Keratinocyte (primary cell): Measurements from ENCODE around the gene DR1. TPM values are rescaled to one million over a fixed set of nuclear protein-coding genes. Genes with fewer than 3 reads are reported as not detected.

Experiments used
- DNase-seq: peaks from one replicate; pipeline ENCODE4 v3.0.0-alpha.2; 2011; ENCODE audit warnings: low read depth, missing footprints, low spot score
- FAIRE-seq: peaks from 2 replicates; lab custom pipeline; 2011; peaks lifted over from hg19 to GRCh38; lab: Jason Lieb, UNC
- H2AFZ ChIP-seq: 2 replicates; pipeline ENCODE4 v1.6.0; 2012; ENCODE audit warnings: low read length, control low read depth, inconsistent platforms; ENCODE audit not compliant: control insufficient read depth
- H3K27ac ChIP-seq: 2 replicates; pipeline ENCODE4 v1.5.1; 2011; ENCODE audit warnings: low read length; ENCODE audit not compliant: control insufficient read depth, insufficient read depth
- H3K27me3 ChIP-seq: 3 replicates; pipeline ENCODE4 v1.6.0; 2011; ENCODE audit warnings: low read length; ENCODE audit not compliant: control insufficient read depth, insufficient read depth; ENCODE audit errors: extremely low read depth
- H3K36me3 ChIP-seq, 2 experiments: 2 replicates in 1 of 2; 3 replicates in 1 of 2; pipeline ENCODE4 v1.5.1; 2011; ENCODE audit warnings: low read length in 2 of 2, mild to moderate bottlenecking in 1 of 2; ENCODE audit not compliant: control insufficient read depth in 2 of 2, insufficient read depth in 2 of 2; ENCODE audit errors: extremely low read depth in 1 of 2
- H3K4me1 ChIP-seq: 3 replicates; pipeline ENCODE4 v1.5.1; 2011; ENCODE audit warnings: low read length; ENCODE audit not compliant: control insufficient read depth, insufficient read depth; ENCODE audit errors: extremely low read depth
- H3K4me2 ChIP-seq: 3 replicates; pipeline ENCODE4 v1.6.0; 2011; ENCODE audit warnings: low read depth, low read length; ENCODE audit not compliant: control insufficient read depth, insufficient read depth; ENCODE audit errors: extremely low read depth
- H3K4me3 ChIP-seq, 3 experiments: fragments of 200-600 bp in 1 of 3; sonication (generic) in 1 of 3; 2 replicates in 2 of 3; 3 replicates in 1 of 3; pipeline ENCODE4 v1.5.1; 2011 to 2016; ENCODE audit warnings: low read length in 3 of 3, mild to moderate bottlenecking in 3 of 3, control low read depth in 2 of 3, inconsistent platforms in 1 of 3, low read depth in 1 of 3, mixed read lengths in 1 of 3, mixed run types in 1 of 3, moderate library complexity in 1 of 3; ENCODE audit not compliant: control insufficient read depth in 2 of 3, insufficient read depth in 2 of 3; ENCODE audit errors: extremely low read depth in 1 of 3
- H3K79me2 ChIP-seq: 2 replicates; pipeline ENCODE4 v1.6.0; 2012; ENCODE audit warnings: low read length; ENCODE audit not compliant: control insufficient read depth, insufficient read depth
- H3K9ac ChIP-seq: 3 replicates; pipeline ENCODE4 v1.6.0; 2011; ENCODE audit warnings: low read length; ENCODE audit not compliant: control insufficient read depth, insufficient read depth; ENCODE audit errors: extremely low read depth
- H3K9me1 ChIP-seq: 3 replicates; pipeline ENCODE4 v1.6.0; 2011; ENCODE audit warnings: low read length; ENCODE audit not compliant: control insufficient read depth, insufficient read depth; ENCODE audit errors: extremely low read depth
- H3K9me3 ChIP-seq: 2 replicates; pipeline ENCODE4 v1.5.1; 2012; ENCODE audit warnings: low read depth, low read length; ENCODE audit not compliant: control insufficient read depth
- H4K20me1 ChIP-seq: 3 replicates; pipeline ENCODE4 v1.6.0; 2011; ENCODE audit warnings: low read length; ENCODE audit not compliant: control insufficient read depth, insufficient read depth; ENCODE audit errors: extremely low read depth
- EZH2 ChIP-seq: IDR thresholded peaks from one replicate; pipeline ENCODE4 v1.6.1; 2012; ENCODE audit warnings: inconsistent platforms, mild to moderate bottlenecking, low read length, moderate library complexity
- dilution Hi-C: fragments of 300-500 bp; cut with MboI; formaldehyde crosslinking; loops from one replicate; pipeline ENCODE4 v1.7.0; 2020; ENCODE audit warnings: low sequenced_read_pairs; ENCODE audit not compliant: extremely low pct_ligation_motif_present
- polyA plus RNA-seq, 5 experiments: library from polyadenylated mRNA; depleted of rRNA in 3 of 5; stranded (reverse) in 3 of 5; stranded (forward) in 1 of 5; unstranded in 1 of 5; fragments of >200 nt; gene quantifications; 1 replicate in 1 of 5; 2 replicates in 3 of 5; 3 replicates in 1 of 5; pipeline versions ENCODE4 v1.2.1 to v1.2.3, GENCODE V29; 2011 to 2012; ENCODE audit warnings: missing spikeins in 2 of 5, low read depth in 1 of 5, low replicate concordance in 1 of 5
- TF ChIP-seq, protein P1 (sequence below), 3 experiments: IDR thresholded peaks in 1 of 3; conservative IDR thresholded peaks in 1 of 3; optimal IDR thresholded peaks in 1 of 3; 2 replicates in 2 of 3; 3 replicates in 1 of 3; pipeline versions ENCODE3 to v1.5.1; 2011; ENCODE audit warnings: low read length in 3 of 3, mild to moderate bottlenecking in 3 of 3, moderate library complexity in 2 of 3, control low read depth in 1 of 3, inconsistent platforms in 1 of 3; ENCODE audit not compliant: insufficient read depth in 2 of 3; ENCODE audit errors: extremely low read depth in 1 of 3

DR1 gene
- polyA plus RNA-seq, 1 donor (not counting 4 experiments of a cell fraction or from before 2014, with no cell fraction given), result 47.9 TPM

DNA sequence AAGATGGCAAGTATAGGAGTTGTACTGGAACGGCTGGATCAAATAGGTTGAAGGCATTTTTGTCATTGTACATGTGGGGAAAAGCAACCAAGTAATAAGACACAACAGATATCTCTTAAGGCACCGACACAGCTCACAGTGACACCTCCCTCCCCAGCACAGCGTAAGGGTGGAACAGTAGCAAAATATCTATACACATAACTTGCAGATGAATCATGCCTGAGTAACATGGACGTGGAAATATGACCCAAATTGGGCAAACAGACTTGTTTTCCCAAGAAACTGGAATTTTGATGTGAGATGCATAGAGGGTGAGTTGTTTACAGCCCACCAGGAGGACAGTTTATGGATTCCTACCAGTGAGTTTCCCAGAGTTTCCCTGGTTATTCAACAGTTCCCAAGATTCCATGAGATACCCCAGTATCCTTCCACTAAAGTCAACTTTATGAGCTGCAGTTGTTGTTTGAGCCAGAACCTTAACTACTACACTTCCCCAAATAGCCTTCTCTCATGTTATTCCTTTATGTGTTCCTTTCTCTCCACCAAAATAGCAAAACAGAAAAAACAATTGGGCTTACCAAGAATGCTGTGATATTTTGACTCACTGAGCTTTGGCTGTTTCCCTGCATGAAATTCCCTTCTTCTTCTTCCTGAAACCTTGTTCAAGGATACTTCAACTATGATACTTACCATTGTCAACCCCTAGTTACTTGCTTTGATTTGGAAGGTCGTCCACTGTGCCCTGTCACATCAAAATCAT, 7.1 kb upstream of the DR1 start:
- DNase-seq (peak; percentile 73), FAIRE-seq (peak; percentile 96)
- Histone ChIP-seq H3K36me3 (no peaks in the 10 kb centered on the region), H3K9ac (no peak overlapping the region), H3K79me2 (no peaks in the 10 kb centered on the region), H3K9me1 (no peaks in the 10 kb centered on the region), H2AFZ (no peak overlapping the region), H3K4me3 (peak overlapping the region in 1 of 3 experiments; percentile 11), H3K27ac (peak overlapping the region; percentile 55), H3K27me3 (no peaks in the 10 kb centered on the region), H4K20me1 (no peaks in the 10 kb centered on the region), H3K9me3 (no peaks in the 10 kb centered on the region), H3K4me2 (peak overlapping the region; percentile 71), H3K4me1 (peaks cover 36% of the 10 kb centered on the region)
- TF ChIP-seq, protein P1, sequence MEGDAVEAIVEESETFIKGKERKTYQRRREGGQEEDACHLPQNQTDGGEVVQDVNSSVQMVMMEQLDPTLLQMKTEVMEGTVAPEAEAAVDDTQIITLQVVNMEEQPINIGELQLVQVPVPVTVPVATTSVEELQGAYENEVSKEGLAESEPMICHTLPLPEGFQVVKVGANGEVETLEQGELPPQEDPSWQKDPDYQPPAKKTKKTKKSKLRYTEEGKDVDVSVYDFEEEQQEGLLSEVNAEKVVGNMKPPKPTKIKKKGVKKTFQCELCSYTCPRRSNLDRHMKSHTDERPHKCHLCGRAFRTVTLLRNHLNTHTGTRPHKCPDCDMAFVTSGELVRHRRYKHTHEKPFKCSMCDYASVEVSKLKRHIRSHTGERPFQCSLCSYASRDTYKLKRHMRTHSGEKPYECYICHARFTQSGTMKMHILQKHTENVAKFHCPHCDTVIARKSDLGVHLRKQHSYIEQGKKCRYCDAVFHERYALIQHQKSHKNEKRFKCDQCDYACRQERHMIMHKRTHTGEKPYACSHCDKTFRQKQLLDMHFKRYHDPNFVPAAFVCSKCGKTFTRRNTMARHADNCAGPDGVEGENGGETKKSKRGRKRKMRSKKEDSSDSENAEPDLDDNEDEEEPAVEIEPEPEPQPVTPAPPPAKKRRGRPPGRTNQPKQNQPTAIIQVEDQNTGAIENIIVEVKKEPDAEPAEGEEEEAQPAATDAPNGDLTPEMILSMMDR (optimal IDR thresholded peaks at IDR 0.05 in 1 of 3, IDR thresholded peaks at IDR 0.05 in 1 of 3, conservative IDR thresholded peaks at IDR 0.05 in 1 of 3; ENCODE audit: extremely low read depth in 1 of 3, insufficient read depth in 2 of 3, low read length in 3 of 3), result no peak
- no peak for TF ChIP-seq EZH2
- dilution Hi-C loops, result no loop called here

DNA sequence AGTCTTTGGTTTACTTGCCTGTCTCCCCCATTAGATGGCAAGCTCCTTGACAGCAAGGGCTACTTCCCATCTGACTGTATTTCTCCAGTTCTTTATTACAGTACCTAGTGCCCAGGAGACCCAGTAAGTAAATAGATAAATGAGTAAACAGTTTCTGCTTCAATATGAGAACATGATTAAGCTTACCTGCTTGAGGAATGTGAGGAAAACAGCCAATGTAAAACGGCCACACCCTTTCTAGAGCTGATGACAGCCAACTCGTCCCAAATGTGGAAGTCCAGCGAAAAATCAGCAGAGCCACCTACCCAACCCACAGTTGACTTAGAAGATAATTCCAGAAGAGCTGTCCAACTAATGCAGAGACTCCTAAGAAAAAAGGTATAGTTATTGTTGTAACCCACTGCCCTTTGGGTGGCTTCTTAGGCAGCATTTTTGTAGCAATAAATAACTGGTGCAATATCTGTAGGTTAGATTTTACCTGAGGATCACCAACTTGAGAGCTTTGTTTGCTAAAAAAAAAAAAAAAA, 6.5 kb upstream of the DR1 start:
- H3K9me1 ChIP-seq, result no peaks in the 10 kb centered on the region
- no peak overlapping the region for H3K9ac ChIP-seq
- no peak overlapping the region for H3K4me3 ChIP-seq
- no peaks in the 10 kb centered on the region for H4K20me1 ChIP-seq
- peak overlapping the region; percentile 71 for H3K4me2 ChIP-seq
- dilution Hi-C loops, result no loop called here
- peak overlapping the region; percentile 55 for H3K27ac ChIP-seq
- H3K4me1 ChIP-seq, result peaks cover 38% of the 10 kb centered on the region
- H3K79me2 ChIP-seq, result peaks cover under 1% of the 10 kb centered on the region
- no peaks in the 10 kb centered on the region for H3K9me3 ChIP-seq
- H3K27me3 ChIP-seq, result no peaks in the 10 kb centered on the region
- H3K36me3 ChIP-seq, result no peaks in the 10 kb centered on the region
- TF ChIP-seq, protein P1 (optimal IDR thresholded peaks at IDR 0.05 in 1 of 3, IDR thresholded peaks at IDR 0.05 in 1 of 3, conservative IDR thresholded peaks at IDR 0.05 in 1 of 3; ENCODE audit: extremely low read depth in 1 of 3, insufficient read depth in 2 of 3, low read length in 3 of 3), result no peak
- TF ChIP-seq EZH2, result no peak
- no peak for FAIRE-seq
- no peak for DNase-seq
- no peak overlapping the region for H2AFZ ChIP-seq
